Placental epithelial cell (primary cell): ENCODE results near the gene SERP1. TPM values are rescaled to one million over a fixed set of nuclear protein-coding genes. Genes with fewer than 3 reads are reported as not detected.

Experiments used
- total RNA-seq: library from RNA; depleted of rRNA; stranded (reverse); fragments of >200 nt; gene quantifications from 2 replicates; pipeline ENCODE4 v1.2.3, GENCODE V29; 2012

SERP1 gene
- total RNA-seq, result 203 and 212 TPM in 2 replicates

GRCh38 chr3:150546226-150547044, at the start of gene SERP1, which contains the start of gene EIF2A:
Gene SERP1, minus strand, starts transcription at chr3:150546496. Its CDS starts 361 bp downstream, at chr3:150546135.
Gene EIF2A, plus strand, starts transcription at chr3:150546787. Its CDS starts 16 bp downstream, at chr3:150546803.

Other genes starting within 250 kb of the SERP1 start
- gene TSC22D2, start 138.2 kb downstream of the SERP1 start, total RNA-seq, result 17.6 and 26.3 TPM in 2 replicates
- gene EIF2A, start 291 bp upstream of the SERP1 start, total RNA-seq, result 177 and 229 TPM in 2 replicates
- 65.6 and 248 TPM in 2 replicates for gene SELENOT, start 56.8 kb upstream of the SERP1 start, total RNA-seq
- 0.33 and 0.39 TPM in 2 replicates for gene ERICH6, start 157.4 kb upstream of the SERP1 start, total RNA-seq
- 86.0 and 97.5 TPM in 2 replicates for gene SIAH2, start 216.7 kb upstream of the SERP1 start, total RNA-seq